ENCODE measurements around the gene CLEC3B. TPM values are rescaled to one million over a fixed set of nuclear protein-coding genes. Genes with fewer than 3 reads are reported as not detected.

CLEC3B gene
- total and polyA plus RNA-seq, 2 of the 8 experiments (the other 6 are each of a cell fraction or from before 2014, with no cell fraction given): 0.32 TPM; not detected in 1

GRCh38 chr3:45067486-45067885 lies 41.4 kb downstream of the CLEC3B start:
- Histone ChIP-seq H2BK12ac (ENCODE audit: low read depth, low read length) (no peak overlapping the region), H3K27ac (ENCODE audit: low read depth, low read length) (no peak overlapping the region), H3K18ac (ENCODE audit: extremely low read depth, low read length) (no peak overlapping the region), H3K9ac (replicated peaks in 1 of 4; ENCODE audit: extremely low read depth in 1 of 4, low read depth in 3 of 4, low read length in 3 of 4) (no peak overlapping the region), H3K9me3 (ENCODE audit: insufficient read depth in 2 of 2, low read depth in 1 of 2, low read length in 1 of 2) (no peaks in the 10 kb centered on the region), H2BK5ac (ENCODE audit: low read depth, low read length) (no peak overlapping the region), H3K23me2 (ENCODE audit: low read depth, low read length) (no peaks in the 10 kb centered on the region), H4K8ac (ENCODE audit: extremely low read depth, insufficient read depth, low read length) (no peak overlapping the region), H2BK15ac (ENCODE audit: low read length) (no peak overlapping the region), H4K20me1 (replicated peaks in 1 of 2; ENCODE audit: control insufficient read depth in 1 of 2, insufficient read depth in 2 of 2, low read length in 2 of 2) (no peaks in the 10 kb centered on the region), H3K56ac (replicated peaks; ENCODE audit: insufficient read length, low read depth, low read length) (no peak overlapping the region), H3K4me2 (ENCODE audit: insufficient read depth in 1 of 2, low read depth in 2 of 2, low read length in 2 of 2) (no peak overlapping the region), H4K5ac (ENCODE audit: insufficient read length, low read depth, low read length) (no peak overlapping the region), H3K4me3 (ENCODE audit: extremely low read depth in 1 of 4, insufficient read depth in 2 of 4, low read depth in 3 of 4, low read length in 4 of 4) (no peak overlapping the region), H3K36me3 (ENCODE audit: control insufficient read depth in 2 of 4, insufficient read depth in 4 of 4, low read length in 3 of 4) (no peaks in the 10 kb centered on the region), H3K14ac (ENCODE audit: insufficient read length) (no peak overlapping the region), H3K79me2 (ENCODE audit: control insufficient read depth in 1 of 2, insufficient read depth in 2 of 2, low read length in 2 of 2) (no peaks in the 10 kb centered on the region), H3K23ac (ENCODE audit: insufficient read length) (no peak overlapping the region), H3K4ac (replicated peaks; ENCODE audit: insufficient read length, low read depth, low read length) (no peak overlapping the region), H2BK120ac (replicated peaks; ENCODE audit: low read depth, low read length) (no peak overlapping the region), H3K79me1 (ENCODE audit: low read depth, low read length) (no peaks in the 10 kb centered on the region), H2BK20ac (ENCODE audit: low read length) (no peak overlapping the region), H4K91ac (replicated peaks; ENCODE audit: insufficient read length, low read length) (no peak overlapping the region), H2AK5ac (ENCODE audit: low read depth, low read length) (no peak overlapping the region), H3K27me3 (replicated peaks in 1 of 4; ENCODE audit: control insufficient read depth in 3 of 4, extremely low read depth in 1 of 4, insufficient read depth in 3 of 4, low read length in 3 of 4) (no peaks in the 10 kb centered on the region), H3K4me1 (replicated peaks in 1 of 4; ENCODE audit: control insufficient read depth in 3 of 4, insufficient read depth in 4 of 4, low read length in 3 of 4) (no peaks in the 10 kb centered on the region), H2AFZ (ENCODE audit: low read length) (no peak overlapping the region)
- 78% methylated on average over 3 of the region's 4 CpGs; no CpG with 5 or more reads in 1 of the 2 experiments for WGBS, 2 experiments (ENCODE audit: extremely low coverage in 1 of 2, insufficient coverage in 1 of 2, insufficient read length in 1 of 2, insufficient replicate concordance in 2 of 2, low coverage in 1 of 2, low lambda C conversion rate in 2 of 2, missing lambda C conversion rate in 1 of 2)
- CTCF ChIA-PET (ENCODE audit: partially characterized antibody): interaction anchor here (0.9 to 4.1 kb wide), 3 partner anchors 12 to 143 kb away, joined by 3 to 23 read pairs (median 13); no protein-coding TSS in a partner anchor
- POLR2A ChIA-PET (ENCODE audit: partially characterized antibody): no interaction called here
- FAIRE-seq: no peak
- DNase-seq (ENCODE audit: low read depth in 1 of 2, low spot score in 2 of 2): no peak
- no peak for TF ChIP-seq JUN (IDR thresholded peaks at IDR 0.05; ENCODE audit: low read depth, low read length)
- no peak for TF ChIP-seq BRCA1 (IDR thresholded peaks at IDR 0.05; ENCODE audit: low read depth, low read length)
- TF ChIP-seq RAD21 (IDR thresholded peaks at IDR 0.05 in 1 of 2, conservative IDR thresholded peaks at IDR 0.05 in 1 of 2; ENCODE audit: low read depth in 2 of 2, low read length in 2 of 2): no peak
- TF ChIP-seq JUND (IDR thresholded peaks at IDR 0.05; ENCODE audit: low read length): no peak
- no peak for TF ChIP-seq BACH1 (IDR thresholded peaks at IDR 0.05; ENCODE audit: low read length)
- no peak for TF ChIP-seq EGR1 (IDR thresholded peaks at IDR 0.05; ENCODE audit: borderline replicate concordance, low read depth, low read length)
- no peak for TF ChIP-seq E2F6 (IDR thresholded peaks at IDR 0.05)
- no peak for TF ChIP-seq RNF2 (IDR thresholded peaks at IDR 0.05; ENCODE audit: borderline replicate concordance, low read depth, low read length, missing control alignments, poor library complexity, severe bottlenecking)
